NCI-H446 treated with DMSO at 0.1 percent for 48 hours (cell line): ENCODE measurements around the gene UBXN7.
A peak's percentile ranks its signal among the peaks of the same experiment; 100 is the strongest.
"Not testable (repeated sequence)": the region's sequence is repeated elsewhere in the genome, so short reads cannot be mapped to it uniquely, and the experiment has no call there.

Experiments
- DNase-seq: peaks from one replicate; lab custom pipeline; 2025; lab: John Stamatoyannopoulos, UW

Gene UBXN7

GRCh38 chr3:196355668-196356067 lies 76.6 kb downstream of the UBXN7 start:
- no peak for DNase-seq

GRCh38 chr3:196354132-196354531 lies 78.1 kb downstream of the UBXN7 start:
- no peak for DNase-seq

- no peak for DNase-seq
Measured at GRCh38 chr3:196351541-196351940, 80.7 kb downstream of the UBXN7 start.

- no peak for DNase-seq
Measured at GRCh38 chr3:196350067-196350466, 82.2 kb downstream of the UBXN7 start.

GRCh38 chr3:196348698-196349097 lies 83.5 kb downstream of the UBXN7 start:
- DNase-seq = no peak

- DNase-seq = no peak
Measured at GRCh38 chr3:196344663-196345062, 87.6 kb downstream of the UBXN7 start.

GRCh38 chr3:196343917-196344316 lies 88.3 kb downstream of the UBXN7 start:
- not testable (repeated sequence) for DNase-seq

GRCh38 chr3:196341137-196341536 lies 91.1 kb downstream of the UBXN7 start:
- DNase-seq = no peak

- DNase-seq = no peak
Measured at GRCh38 chr3:196340466-196340865, 91.8 kb downstream of the UBXN7 start.

GRCh38 chr3:196339493-196340254 lies 92.6 kb downstream of the UBXN7 start:
- DNase-seq = no peak

- DNase-seq = no peak
Measured at GRCh38 chr3:196339044-196339443, 93.2 kb downstream of the UBXN7 start.

- DNase-seq = peak; percentile 18
Measured at GRCh38 chr3:196336319-196337145, 95.7 kb downstream of the UBXN7 start.

- no peak for DNase-seq
Measured at GRCh38 chr3:196335503-196335948, 96.7 kb downstream of the UBXN7 start.

- no peak for DNase-seq
Measured at GRCh38 chr3:196334982-196335381, 97.2 kb downstream of the UBXN7 start.

GRCh38 chr3:196332168-196332567 lies 100.1 kb downstream of the UBXN7 start:
- DNase-seq = no peak

GRCh38 chr3:196327405-196327804 lies 104.8 kb downstream of the UBXN7 start:
- no peak for DNase-seq

- DNase-seq = no peak
Measured at GRCh38 chr3:196326936-196327335, 105.3 kb downstream of the UBXN7 start.

- DNase-seq = peak; percentile 40
Measured at GRCh38 chr3:196323691-196324090, 108.5 kb downstream of the UBXN7 start.

- no peak for DNase-seq
Measured at GRCh38 chr3:196323016-196323415, 109.2 kb downstream of the UBXN7 start.

GRCh38 chr3:196321162-196321561 lies 111.1 kb downstream of the UBXN7 start:
- DNase-seq = no peak

GRCh38 chr3:196320137-196320536 lies 112.1 kb downstream of the UBXN7 start:
- DNase-seq = no peak

GRCh38 chr3:196317687-196318467 lies 114.3 kb downstream of the UBXN7 start, which contains the start of gene DYNLT2B:
TSS of gene DYNLT2B (minus strand) at chr3:196318240. CDS start at chr3:196318152, 88 bp downstream.
- peak; percentile 87 for DNase-seq
